ENCODE data around the gene AGPAT4.

The AGPAT4 gene

DNA sequence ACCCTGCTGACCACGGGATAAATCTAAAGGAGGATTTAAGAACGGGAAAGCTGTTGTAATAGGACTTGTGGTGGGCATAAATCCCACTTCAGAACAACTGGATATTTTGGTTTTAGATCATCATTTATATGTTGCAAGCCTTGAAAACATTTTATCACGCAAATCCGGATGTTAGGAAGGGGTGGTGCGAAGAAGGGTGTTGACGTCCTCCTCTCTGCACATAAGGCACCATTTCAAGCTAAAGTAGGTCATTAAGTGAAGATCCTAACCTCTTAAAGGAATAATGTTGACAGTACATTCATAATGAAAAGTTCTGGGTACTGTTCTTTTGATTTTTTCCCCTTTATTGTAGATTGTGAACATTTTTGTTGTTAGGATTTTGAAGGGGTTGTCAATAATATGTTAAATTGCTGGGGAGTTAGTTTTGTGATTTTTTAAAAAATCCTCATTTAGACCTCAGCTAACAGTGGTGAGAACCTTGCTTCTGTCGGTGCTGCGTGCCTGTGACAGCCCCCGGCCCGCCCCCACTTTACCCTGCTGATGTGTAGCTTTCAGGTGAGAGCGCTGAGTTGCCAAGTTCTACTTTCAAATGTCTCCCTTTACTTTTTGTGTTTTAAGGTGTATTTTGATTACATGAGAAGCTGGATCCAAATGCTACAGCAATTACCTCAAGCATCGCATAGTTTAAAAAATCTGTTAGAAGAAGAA lies 193.4 kb downstream of the AGPAT4 start:
- DNase-seq (ENCODE audit: low read depth in 1 of 2, low spot score in 1 of 2) = no peak
